ENCODE data around the gene PYGB.

GRCh38 chr20:25257130-25257529, 9.2 kb downstream of the PYGB start:
- no peak for TF ChIP-seq CTCF (conservative IDR thresholded peaks at IDR 0.05)
- TF ChIP-seq ZFX (IDR thresholded peaks at IDR 0.05), result no peak

Data from C4-2B (cell line).